ENCODE data around the gene POLE2. TPM values are rescaled to one million over a fixed set of nuclear protein-coding genes. Genes with fewer than 3 reads are reported as not detected.
"Not testable (repeated sequence)": the region's sequence is repeated elsewhere in the genome, so short reads cannot be mapped to it uniquely, and the experiment has no call there.

The POLE2 gene
- total RNA-seq, 1 donor from 2014 or later, result 4.1 TPM

DNA sequence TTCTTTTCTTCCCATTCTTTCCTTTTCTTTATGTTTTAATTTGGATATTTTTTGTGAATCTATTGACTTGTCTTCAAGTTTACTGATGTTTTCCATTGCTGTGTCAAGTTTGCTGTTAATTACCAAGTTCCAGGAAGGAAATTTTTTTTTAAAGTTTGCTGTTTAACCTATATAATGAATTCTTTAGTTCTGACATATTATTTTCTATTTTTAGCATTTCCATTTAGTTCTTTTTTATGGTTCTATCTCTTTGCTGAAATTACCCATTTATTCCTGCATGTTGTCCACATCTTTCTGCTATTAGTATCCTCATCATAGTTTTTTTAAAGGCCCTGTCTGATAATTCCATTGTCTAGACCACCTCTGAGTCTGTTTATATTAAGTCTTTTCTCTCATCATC is 32.7 kb upstream of the POLE2 start:
- H3K36me3 Mint-ChIP-seq (ENCODE audit: unreplicated experiment), result peaks cover 30% of the 10 kb centered on the region
- no peaks in the 10 kb centered on the region for H3K27me3 Mint-ChIP-seq (ENCODE audit: unreplicated experiment)
- no peak overlapping the region for H3K4me3 Mint-ChIP-seq (ENCODE audit: unreplicated experiment)
- peaks cover 6% of the 10 kb centered on the region for H3K9me3 Mint-ChIP-seq (ENCODE audit: unreplicated experiment)
- no peak for DNase-seq (ENCODE audit: extremely low spot score, unreplicated experiment)
- peaks cover 3% of the 10 kb centered on the region for H3K4me1 Mint-ChIP-seq (ENCODE audit: unreplicated experiment)
- no peak overlapping the region for H3K27ac Mint-ChIP-seq (ENCODE audit: unreplicated experiment)
- TF ChIP-seq, protein P1, sequence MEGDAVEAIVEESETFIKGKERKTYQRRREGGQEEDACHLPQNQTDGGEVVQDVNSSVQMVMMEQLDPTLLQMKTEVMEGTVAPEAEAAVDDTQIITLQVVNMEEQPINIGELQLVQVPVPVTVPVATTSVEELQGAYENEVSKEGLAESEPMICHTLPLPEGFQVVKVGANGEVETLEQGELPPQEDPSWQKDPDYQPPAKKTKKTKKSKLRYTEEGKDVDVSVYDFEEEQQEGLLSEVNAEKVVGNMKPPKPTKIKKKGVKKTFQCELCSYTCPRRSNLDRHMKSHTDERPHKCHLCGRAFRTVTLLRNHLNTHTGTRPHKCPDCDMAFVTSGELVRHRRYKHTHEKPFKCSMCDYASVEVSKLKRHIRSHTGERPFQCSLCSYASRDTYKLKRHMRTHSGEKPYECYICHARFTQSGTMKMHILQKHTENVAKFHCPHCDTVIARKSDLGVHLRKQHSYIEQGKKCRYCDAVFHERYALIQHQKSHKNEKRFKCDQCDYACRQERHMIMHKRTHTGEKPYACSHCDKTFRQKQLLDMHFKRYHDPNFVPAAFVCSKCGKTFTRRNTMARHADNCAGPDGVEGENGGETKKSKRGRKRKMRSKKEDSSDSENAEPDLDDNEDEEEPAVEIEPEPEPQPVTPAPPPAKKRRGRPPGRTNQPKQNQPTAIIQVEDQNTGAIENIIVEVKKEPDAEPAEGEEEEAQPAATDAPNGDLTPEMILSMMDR (IDR thresholded peaks at IDR 0.05), result no peak

DNA sequence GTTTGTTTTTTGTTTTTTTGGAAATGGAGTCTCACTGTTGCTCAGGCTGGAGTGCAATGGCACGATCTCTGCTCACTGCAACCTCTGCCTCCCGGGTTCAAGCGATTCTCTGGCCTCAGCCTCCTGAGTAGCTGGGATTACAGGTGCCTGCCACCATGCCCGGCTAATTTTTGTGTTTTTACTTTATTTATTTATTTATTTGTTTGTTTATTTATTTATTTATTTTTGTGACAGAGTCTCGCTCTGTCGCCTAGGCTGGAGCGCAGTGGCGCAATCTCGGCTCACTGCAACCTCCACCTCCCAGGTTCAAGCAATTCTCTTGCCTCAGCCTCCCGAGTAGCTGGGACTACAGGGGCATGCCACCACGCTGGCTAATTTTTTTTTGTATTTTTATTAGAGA is 23.0 kb upstream of the POLE2 start:
- H3K4me3 Mint-ChIP-seq (ENCODE audit: unreplicated experiment); H3K27me3 Mint-ChIP-seq (ENCODE audit: unreplicated experiment); H3K4me1 Mint-ChIP-seq (ENCODE audit: unreplicated experiment); H3K27ac Mint-ChIP-seq (ENCODE audit: unreplicated experiment); DNase-seq (ENCODE audit: extremely low spot score, unreplicated experiment); H3K9me3 Mint-ChIP-seq (ENCODE audit: unreplicated experiment): not testable (repeated sequence)
- H3K36me3 Mint-ChIP-seq (ENCODE audit: unreplicated experiment), result peaks cover 14% of the 10 kb centered on the region

DNA sequence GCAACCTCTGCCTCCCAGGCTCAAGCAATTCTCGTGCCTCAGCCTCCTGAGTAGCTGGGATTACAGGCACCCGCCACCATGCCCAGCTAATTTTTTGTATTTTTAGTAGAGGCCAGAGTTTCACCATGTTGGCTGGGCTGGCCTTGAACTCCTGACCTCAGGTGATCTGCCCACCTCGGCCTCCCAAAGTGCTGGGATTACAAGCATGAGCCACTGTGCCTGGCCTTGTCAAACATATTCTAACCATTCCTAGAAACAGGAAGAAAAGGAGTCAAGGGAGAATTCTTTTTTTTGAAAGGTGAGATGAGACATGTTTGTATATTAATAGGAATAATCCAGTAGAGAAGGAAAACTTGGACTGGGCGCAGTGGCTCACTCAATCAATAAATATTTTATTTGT is 16.5 kb upstream of the POLE2 start:
- not testable (repeated sequence) for H3K4me1 Mint-ChIP-seq (ENCODE audit: unreplicated experiment); H3K36me3 Mint-ChIP-seq (ENCODE audit: unreplicated experiment); H3K4me3 Mint-ChIP-seq (ENCODE audit: unreplicated experiment); H3K27me3 Mint-ChIP-seq (ENCODE audit: unreplicated experiment); DNase-seq (ENCODE audit: extremely low spot score, unreplicated experiment); H3K27ac Mint-ChIP-seq (ENCODE audit: unreplicated experiment); H3K9me3 Mint-ChIP-seq (ENCODE audit: unreplicated experiment)

DNA sequence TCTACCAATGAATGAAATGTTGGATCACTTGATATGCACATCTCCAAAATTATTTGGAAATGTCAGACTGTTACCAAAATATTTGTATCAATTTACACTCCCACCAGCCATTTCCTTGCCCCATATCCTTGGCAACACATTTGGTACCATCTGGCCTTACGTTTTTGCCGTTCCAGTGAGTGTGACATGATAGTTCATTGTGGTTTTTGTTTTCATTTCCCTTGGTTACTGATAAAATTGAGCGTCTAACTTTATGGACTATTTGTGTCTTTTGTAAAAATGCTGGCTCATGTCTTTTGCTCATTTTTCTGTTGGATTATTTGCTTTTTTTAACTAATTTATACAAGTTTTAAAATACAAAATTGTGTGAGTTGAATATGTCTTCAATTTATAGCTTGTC is 16.0 kb upstream of the POLE2 start:
- H3K27ac Mint-ChIP-seq (ENCODE audit: unreplicated experiment), result no peak overlapping the region
- DNase-seq (ENCODE audit: extremely low spot score, unreplicated experiment), result no peak
- no peak overlapping the region for H3K4me3 Mint-ChIP-seq (ENCODE audit: unreplicated experiment)
- H3K36me3 Mint-ChIP-seq (ENCODE audit: unreplicated experiment), result peaks cover 6% of the 10 kb centered on the region
- H3K9me3 Mint-ChIP-seq (ENCODE audit: unreplicated experiment), result no peaks in the 10 kb centered on the region
- no peaks in the 10 kb centered on the region for H3K27me3 Mint-ChIP-seq (ENCODE audit: unreplicated experiment)
- TF ChIP-seq, protein P1 (IDR thresholded peaks at IDR 0.05), result no peak
- no peaks in the 10 kb centered on the region for H3K4me1 Mint-ChIP-seq (ENCODE audit: unreplicated experiment)

DNA sequence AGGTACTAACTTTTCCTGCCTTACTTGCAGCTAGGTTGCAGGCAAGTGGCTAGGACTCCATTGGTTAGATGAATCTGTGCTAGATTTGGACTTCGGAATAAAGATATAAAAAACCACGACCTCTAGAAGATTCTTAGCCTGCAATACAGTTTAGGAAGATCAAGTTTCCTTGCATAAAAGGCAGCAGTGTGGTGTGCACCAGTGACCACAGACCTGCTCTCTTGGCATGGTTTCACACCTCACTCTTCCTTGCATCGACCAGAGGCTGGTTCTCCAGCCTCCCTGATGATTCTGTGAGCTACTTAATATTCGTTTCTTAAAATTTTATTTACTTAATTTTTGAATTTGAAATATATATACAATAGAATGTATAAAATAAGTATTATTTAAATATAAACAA is 14.7 kb upstream of the POLE2 start:
- H3K27ac Mint-ChIP-seq (ENCODE audit: unreplicated experiment), result no peak overlapping the region
- H3K9me3 Mint-ChIP-seq (ENCODE audit: unreplicated experiment), result no peaks in the 10 kb centered on the region
- H3K4me3 Mint-ChIP-seq (ENCODE audit: unreplicated experiment), result no peak overlapping the region
- DNase-seq (ENCODE audit: extremely low spot score, unreplicated experiment), result no peak
- TF ChIP-seq, protein P1 (IDR thresholded peaks at IDR 0.05), result no peak
- peaks cover 6% of the 10 kb centered on the region for H3K36me3 Mint-ChIP-seq (ENCODE audit: unreplicated experiment)
- H3K27me3 Mint-ChIP-seq (ENCODE audit: unreplicated experiment), result no peaks in the 10 kb centered on the region
- H3K4me1 Mint-ChIP-seq (ENCODE audit: unreplicated experiment), result no peaks in the 10 kb centered on the region

DNA sequence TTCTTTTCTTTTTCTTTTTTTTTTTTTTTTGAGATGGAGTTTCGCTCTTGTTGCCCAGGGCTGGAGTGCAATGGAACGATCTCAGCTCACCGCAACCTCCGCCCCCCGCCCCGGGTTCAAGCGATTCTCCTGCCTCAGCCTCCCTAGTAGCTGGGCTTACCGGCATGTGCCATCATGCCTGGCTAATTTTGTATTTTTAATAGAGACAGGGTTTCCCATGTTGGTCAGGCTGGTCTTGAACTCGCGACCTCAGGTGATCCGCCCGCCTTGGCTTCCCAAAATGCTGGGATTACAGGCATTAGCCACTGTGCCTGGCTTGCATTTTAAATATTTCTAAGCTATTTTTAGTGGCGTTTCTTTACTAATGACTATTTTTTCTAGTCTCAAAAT is 5.7 kb upstream of the POLE2 start:
- Mint-ChIP-seq H3K27ac (ENCODE audit: unreplicated experiment) (peak overlapping the region; percentile 95), H3K4me1 (ENCODE audit: unreplicated experiment) (peaks cover 23% of the 10 kb centered on the region), H3K4me3 (ENCODE audit: unreplicated experiment) (peak overlapping the region; percentile 73)
- not testable (repeated sequence) for H3K36me3 Mint-ChIP-seq (ENCODE audit: unreplicated experiment); H3K9me3 Mint-ChIP-seq (ENCODE audit: unreplicated experiment); H3K27me3 Mint-ChIP-seq (ENCODE audit: unreplicated experiment); DNase-seq (ENCODE audit: extremely low spot score, unreplicated experiment)

Measured in osteocyte (in vitro differentiated cells).